CD14-positive monocyte (primary cell): ENCODE measurements around the gene FAM118B. TPM values are rescaled to one million over a fixed set of nuclear protein-coding genes. Genes with fewer than 3 reads are reported as not detected.

Experiments used
- DNase-seq, 3 donors: peaks; one replicate each; pipeline ENCODE4 v3.0.0-alpha.2; 2011 to 2022
- H2AFZ ChIP-seq: 2 replicates; pipeline ENCODE4 v1.6.0; 2012; ENCODE audit warnings: mild to moderate bottlenecking, low read depth, low read length, inconsistent platforms; ENCODE audit not compliant: insufficient read depth, poor library complexity, severe bottlenecking
- H3K27ac ChIP-seq, 2 donors: 1 replicate in 1 of 2; 2 replicates in 1 of 2; pipeline ENCODE4 v1.5.1; 2012 to 2013; ENCODE audit warnings: low read length in 2 of 2, control low read depth in 1 of 2, inconsistent platforms in 1 of 2, low read depth in 1 of 2, mild to moderate bottlenecking in 1 of 2
- H3K27me3 ChIP-seq, 2 donors: one replicate each; pipeline versions ENCODE4 v1.6.0 to v1.6.1; 2011 to 2013; ENCODE audit warnings: low read length in 2 of 2; ENCODE audit not compliant: control insufficient read depth in 2 of 2, insufficient read depth in 2 of 2
- H3K36me3 ChIP-seq, 2 donors: replicated peaks in 1 of 2; 1 replicate in 1 of 2; 2 replicates in 1 of 2; pipeline versions ENCODE4 v1.5.1 to v1.6.1; 2012 to 2013; ENCODE audit warnings: low read length in 2 of 2, control low read depth in 1 of 2, inconsistent platforms in 1 of 2, mild to moderate bottlenecking in 1 of 2; ENCODE audit not compliant: insufficient read depth in 2 of 2, control insufficient read depth in 1 of 2
- H3K4me1 ChIP-seq, 2 donors: 1 replicate in 1 of 2; 2 replicates in 1 of 2; pipeline versions ENCODE4 v1.5.1 to v1.6.1; 2012 to 2013; ENCODE audit warnings: low read length in 2 of 2, control low read depth in 1 of 2, inconsistent platforms in 1 of 2, mild to moderate bottlenecking in 1 of 2, moderate library complexity in 1 of 2; ENCODE audit not compliant: insufficient read depth in 2 of 2, control insufficient read depth in 1 of 2
- H3K4me2 ChIP-seq: replicated peaks from 2 replicates; pipeline ENCODE3; 2012; ENCODE audit warnings: low read length, moderate library complexity, mild to moderate bottlenecking; ENCODE audit not compliant: poor library complexity, severe bottlenecking; ENCODE audit errors: extremely low read depth
- H3K4me3 ChIP-seq, 3 experiments: fragments of 200-600 bp in 1 of 3; sonication (generic) in 1 of 3; replicated peaks in 1 of 3; 1 replicate in 2 of 3; 2 replicates in 1 of 3; pipeline ENCODE4 v1.5.1; 2011 to 2013; ENCODE audit warnings: low read length in 3 of 3, mild to moderate bottlenecking in 3 of 3, control low read depth in 2 of 3, low read depth in 2 of 3, inconsistent platforms in 1 of 3, moderate library complexity in 1 of 3
- H3K79me2 ChIP-seq: 2 replicates; pipeline ENCODE4 v1.6.0; 2012; ENCODE audit warnings: mild to moderate bottlenecking, control low read depth, inconsistent platforms, low read length, moderate library complexity; ENCODE audit not compliant: insufficient read depth
- H3K9ac ChIP-seq: 2 replicates; pipeline ENCODE4 v1.6.0; 2017; ENCODE audit warnings: low read length, mild to moderate bottlenecking; ENCODE audit not compliant: insufficient read depth, poor library complexity, severe bottlenecking
- H3K9me3 ChIP-seq, 2 donors: replicated peaks in 1 of 2; 1 replicate in 1 of 2; 2 replicates in 1 of 2; pipeline versions ENCODE4 v1.5.1 to v1.6.1; 2012 to 2013; ENCODE audit warnings: low read length in 2 of 2, control low read depth in 1 of 2; ENCODE audit not compliant: control insufficient read depth in 1 of 2, insufficient read depth in 1 of 2
- H4K20me1 ChIP-seq: 2 replicates; pipeline ENCODE4 v1.6.0; 2012; ENCODE audit warnings: mild to moderate bottlenecking, low read length, control low read depth, moderate library complexity; ENCODE audit not compliant: insufficient read depth
- H3K27ac Mint-ChIP-seq, 7 donors: one replicate each; pipeline ENCODE4 v1.8.0; 2020; ENCODE audit warnings: mild to moderate bottlenecking in 7 of 7, mixed read lengths in 7 of 7, moderate library complexity in 6 of 7, inconsistent platforms in 2 of 7
- H3K27me3 Mint-ChIP-seq, 3 donors: one replicate each; pipeline ENCODE4 v1.8.0; 2021 to 2022; ENCODE audit warnings: low read depth in 3 of 3, mild to moderate bottlenecking in 3 of 3, mixed read lengths in 3 of 3, moderate library complexity in 3 of 3, inconsistent platforms in 1 of 3
- H3K36me3 Mint-ChIP-seq, 2 donors: one replicate each; pipeline ENCODE4 v1.8.0; 2020; ENCODE audit warnings: mixed read lengths in 2 of 2, inconsistent platforms in 1 of 2, mild to moderate bottlenecking in 1 of 2
- H3K4me1 Mint-ChIP-seq: one replicate; pipeline ENCODE4 v1.8.0; 2020; ENCODE audit warnings: mild to moderate bottlenecking, mixed read lengths
- H3K4me3 Mint-ChIP-seq, 2 donors: one replicate each; pipeline ENCODE4 v1.8.0; 2020; ENCODE audit warnings: mild to moderate bottlenecking in 2 of 2, mixed read lengths in 2 of 2, moderate library complexity in 1 of 2
- H3K9me3 Mint-ChIP-seq, 7 donors: one replicate each; pipeline ENCODE4 v1.8.0; 2020 to 2022; ENCODE audit warnings: mixed read lengths in 7 of 7, mild to moderate bottlenecking in 6 of 7, moderate library complexity in 6 of 7, inconsistent platforms in 2 of 7
- CTCF ChIP-seq: fragments of 200-600 bp; IDR thresholded peaks from one replicate; pipeline ENCODE4 v1.8.0; 2022; ENCODE audit warnings: antibody characterized with exemption, mild to moderate bottlenecking
- WGBS: methylation state at CpG from one replicate; pipeline ENCODE4 v1.1.5; 2013; ENCODE audit warnings: missing lambda C conversion rate; ENCODE audit not compliant: insufficient coverage; 5-methylcytosine and 5-hydroxymethylcytosine counted together
- intact Hi-C, 2 donors: fragments of 100-400 bp; cut with micrococcal nuclease; formaldehyde crosslinking; loops; one replicate each; pipeline versions ENCODE4 v1.15.0 to v1.15.1; 2023
- polyA plus RNA-seq, 3 donors: library from polyadenylated mRNA; depleted of rRNA in 1 of 3; unstranded in 2 of 3; stranded (reverse) in 1 of 3; fragments of 300-500 nt in 2 of 3; fragments of >200 nt in 1 of 3; fragmentation: Illumina TruSeq in 2 of 3; gene quantifications; 1 replicate in 2 of 3; 2 replicates in 1 of 3; pipeline ENCODE4 v1.2.3, GENCODE V29; 2012 to 2021

Gene FAM118B
- polyA plus RNA-seq, 3 donors: 13.6 to 18.7 (median 16.5) TPM

- no peaks in the 10 kb centered on the region for H3K36me3 ChIP-seq
- H3K79me2 ChIP-seq: peaks cover 92% of the 10 kb centered on the region
- H3K36me3 Mint-ChIP-seq: peaks cover 9 to 17% of the 10 kb centered on the region in 2 donors
- no peaks in the 10 kb centered on the region for H3K27me3 ChIP-seq
- no peak overlapping the region for H3K4me2 ChIP-seq
- H3K4me3 Mint-ChIP-seq: no peak overlapping the region
- DNase-seq: no peak
- intact Hi-C loops: loop anchor here in 1 of 2 donors (10.0 kb wide), 1 partner anchor 625 kb away; the partner anchor contains the start of gene STT3A
- H3K4me1 ChIP-seq: peaks cover 27 to 36% of the 10 kb centered on the region in 2 donors
- H3K4me3 ChIP-seq: no peak overlapping the region
- WGBS: 80% methylated on average over 2 of the region's 4 CpGs
- peaks cover 0 to 5% (median 2%) of the 10 kb centered on the region in 7 donors for H3K9me3 Mint-ChIP-seq
- H2AFZ ChIP-seq: no peak overlapping the region
- no peaks in the 10 kb centered on the region for H3K9me3 ChIP-seq
- H3K27ac ChIP-seq: no peak overlapping the region
- H3K4me1 Mint-ChIP-seq: peaks cover 50% of the 10 kb centered on the region
- H4K20me1 ChIP-seq: peaks cover 76% of the 10 kb centered on the region
- no peak for TF ChIP-seq CTCF
- no peak overlapping the region for H3K9ac ChIP-seq
- H3K27ac Mint-ChIP-seq: peak overlapping the region in 2 of 7 donors; percentile 3 to 77
- peaks cover 0 to 2% (median 1%) of the 10 kb centered on the region in 3 donors for H3K27me3 Mint-ChIP-seq
These were observed 8.0 kb downstream of the FAM118B start for GRCh38 chr11:126219547-126219946.

- 100% methylated on average over 1 of the region's 6 CpGs for WGBS
These were observed 13.2 kb downstream of the FAM118B start for GRCh38 chr11:126224647-126225294.

More at GRCh38 chr11:126224647-126225294, 13.2 kb downstream of the FAM118B start:
- Histone ChIP-seq H3K4me2 (no peak overlapping the region), H2AFZ (no peak overlapping the region), H3K9me3 (peaks cover 14 to 15% of the 10 kb centered on the region in 2 donors), H3K4me1 (peaks cover 0 to 4% of the 10 kb centered on the region in 2 donors), H4K20me1 (peaks cover 47% of the 10 kb centered on the region), H3K36me3 (peaks cover 4 to 11% of the 10 kb centered on the region in 2 donors), H3K4me3 (no peak overlapping the region), H3K79me2 (peaks cover 69% of the 10 kb centered on the region), H3K27me3 (no peaks in the 10 kb centered on the region), H3K9ac (no peak overlapping the region), H3K27ac (no peak overlapping the region)
- intact Hi-C loops: loop anchor here in 1 of 2 donors (5.0 kb wide), 1 partner anchor 38 kb away; no protein-coding TSS in a partner anchor
- Mint-ChIP-seq H3K36me3 (peaks cover 15 to 26% of the 10 kb centered on the region in 2 donors), H3K27me3 (peaks cover 0 to 2% (median 1%) of the 10 kb centered on the region in 3 donors), H3K27ac (peak overlapping the region in 5 of 7 donors; percentile 13 to 89 (median 30)), H3K9me3 (peaks cover 8 to 25% (median 15%) of the 10 kb centered on the region in 7 donors), H3K4me1 (peaks cover 12% of the 10 kb centered on the region), H3K4me3 (no peak overlapping the region)
- no peak for TF ChIP-seq CTCF
- no peak for DNase-seq
